Stimulated activated effector memory CD8-positive, alpha-beta T cell treated with anti-CD3 and anti-CD28 coated beads, Interleukin-12 subunit alpha, Interleukin-12 subunit beta, amount 100 ng/mL, for 72 hours (primary cell): ENCODE measurements around the gene ZFP36L2.

Source experiments
- ATAC-seq: fragments of 150-1000 bp; cut with Tn5 transposase; 2 replicates; pipeline ENCODE4 v1.10.0; 2021
- DNase-seq, 2 donors: peaks; one replicate each; pipeline ENCODE4 v3.0.0; 2021 to 2022; ENCODE audit warnings: low spot score in 2 of 2
- H3K27ac Mint-ChIP-seq: one replicate; pipeline ENCODE4 v1.8.0; 2022; ENCODE audit warnings: mild to moderate bottlenecking, mixed read lengths
- H3K36me3 Mint-ChIP-seq: one replicate; pipeline ENCODE4 v1.8.0; 2022; ENCODE audit warnings: mild to moderate bottlenecking, mixed read lengths
- H3K4me1 Mint-ChIP-seq: one replicate; pipeline ENCODE4 v1.8.0; 2022; ENCODE audit warnings: mixed read lengths
- H3K4me3 Mint-ChIP-seq: one replicate; pipeline ENCODE4 v1.8.0; 2022; ENCODE audit warnings: mild to moderate bottlenecking, mixed read lengths
- H3K9me3 Mint-ChIP-seq: one replicate; pipeline ENCODE4 v1.8.0; 2022; ENCODE audit warnings: mixed read lengths

ZFP36L2 gene

GRCh38 chr2:43226558-43226954 lies at the start of gene ZFP36L2:
ZFP36L2 (minus strand) TSS chr2:43226606; CDS start chr2:43226315, 291 bp downstream.
- peaks cover 89% of the 10 kb centered on the region for H3K36me3 Mint-ChIP-seq
- ATAC-seq (peak; percentile 81), DNase-seq (peak; percentile 96 to 97)
- H3K27ac Mint-ChIP-seq = peak within 1 kb of the TSS; percentile 99
- no peaks in the 10 kb centered on the region for H3K9me3 Mint-ChIP-seq
- peak within 1 kb of the TSS; percentile 85 for H3K4me3 Mint-ChIP-seq
- peaks cover 42% of the 10 kb centered on the region for H3K4me1 Mint-ChIP-seq

- Mint-ChIP-seq H3K27ac (no peak overlapping the region), H3K4me3 (no peak overlapping the region), H3K4me1 (peaks cover 30% of the 10 kb centered on the region), H3K36me3 (peaks cover 42% of the 10 kb centered on the region), H3K9me3 (no peaks in the 10 kb centered on the region)
- ATAC-seq (no peak), DNase-seq (no peak)
Observed at GRCh38 chr2:43274721-43275120, 48.3 kb upstream of the ZFP36L2 start.

- Mint-ChIP-seq H3K36me3 (peaks cover 36% of the 10 kb centered on the region), H3K9me3 (no peaks in the 10 kb centered on the region), H3K4me1 (peaks cover 35% of the 10 kb centered on the region), H3K27ac (peak overlapping the region; percentile 15), H3K4me3 (no peak overlapping the region)
- DNase-seq (no peak), ATAC-seq (peak; percentile 41)
Observed at GRCh38 chr2:43274055-43274454, 47.6 kb upstream of the ZFP36L2 start.

- Mint-ChIP-seq H3K4me3 (no peak overlapping the region), H3K36me3 (peaks cover 35% of the 10 kb centered on the region), H3K27ac (peak overlapping the region; percentile 15), H3K4me1 (peaks cover 35% of the 10 kb centered on the region), H3K9me3 (no peaks in the 10 kb centered on the region)
- ATAC-seq (peak; percentile 90), DNase-seq (peak in 1 of 2 donors; percentile 56)
Observed at GRCh38 chr2:43273529-43273928, 47.1 kb upstream of the ZFP36L2 start.

GRCh38 chr2:43270930-43271615 lies 44.7 kb upstream of the ZFP36L2 start:
- DNase-seq (no peak), ATAC-seq (no peak)
- Mint-ChIP-seq H3K9me3 (no peaks in the 10 kb centered on the region), H3K4me1 (peaks cover 27% of the 10 kb centered on the region), H3K36me3 (peaks cover 34% of the 10 kb centered on the region), H3K27ac (no peak overlapping the region), H3K4me3 (no peak overlapping the region)

- H3K4me1 Mint-ChIP-seq = peaks cover 27% of the 10 kb centered on the region
- ATAC-seq = no peak
- H3K27ac Mint-ChIP-seq = peak overlapping the region; percentile 41
- no peaks in the 10 kb centered on the region for H3K9me3 Mint-ChIP-seq
- H3K36me3 Mint-ChIP-seq = peaks cover 40% of the 10 kb centered on the region
- H3K4me3 Mint-ChIP-seq = no peak overlapping the region
- no peak for DNase-seq
Observed at GRCh38 chr2:43270461-43270860, 44.1 kb upstream of the ZFP36L2 start.

GRCh38 chr2:43269706-43270105 lies 43.3 kb upstream of the ZFP36L2 start:
- Mint-ChIP-seq H3K4me1 (peaks cover 27% of the 10 kb centered on the region), H3K9me3 (no peaks in the 10 kb centered on the region), H3K36me3 (peaks cover 42% of the 10 kb centered on the region), H3K4me3 (no peak overlapping the region), H3K27ac (peak overlapping the region; percentile 41)
- DNase-seq = no peak
- peak; percentile 69 for ATAC-seq

- no peak overlapping the region for H3K4me3 Mint-ChIP-seq
- H3K9me3 Mint-ChIP-seq = no peaks in the 10 kb centered on the region
- DNase-seq (no peak), ATAC-seq (no peak)
- H3K36me3 Mint-ChIP-seq = peaks cover 43% of the 10 kb centered on the region
- peak overlapping the region; percentile 41 for H3K27ac Mint-ChIP-seq
- H3K4me1 Mint-ChIP-seq = peaks cover 25% of the 10 kb centered on the region
Observed at GRCh38 chr2:43269074-43269572, 42.7 kb upstream of the ZFP36L2 start.

GRCh38 chr2:43268066-43268953 lies 41.9 kb upstream of the ZFP36L2 start:
- no peak overlapping the region for H3K4me3 Mint-ChIP-seq
- H3K27ac Mint-ChIP-seq = peak overlapping the region; percentile 76
- DNase-seq (no peak), ATAC-seq (no peak)
- H3K4me1 Mint-ChIP-seq = peaks cover 17% of the 10 kb centered on the region
- H3K9me3 Mint-ChIP-seq = no peaks in the 10 kb centered on the region
- H3K36me3 Mint-ChIP-seq = peaks cover 39% of the 10 kb centered on the region

- peak overlapping the region; percentile 76 for H3K27ac Mint-ChIP-seq
- ATAC-seq (no peak), DNase-seq (no peak)
- peaks cover 31% of the 10 kb centered on the region for H3K36me3 Mint-ChIP-seq
- no peak overlapping the region for H3K4me3 Mint-ChIP-seq
- peaks cover 14% of the 10 kb centered on the region for H3K4me1 Mint-ChIP-seq
- H3K9me3 Mint-ChIP-seq = no peaks in the 10 kb centered on the region
Observed at GRCh38 chr2:43267381-43267780, 41.0 kb upstream of the ZFP36L2 start.

- Mint-ChIP-seq H3K4me3 (no peak overlapping the region), H3K9me3 (no peaks in the 10 kb centered on the region), H3K36me3 (peaks cover 31% of the 10 kb centered on the region)
Observed at GRCh38 chr2:43266711-43267111, 40.3 kb upstream of the ZFP36L2 start.

GRCh38 chr2:43265421-43265820 lies 39.0 kb upstream of the ZFP36L2 start:
- Mint-ChIP-seq H3K27ac (no peak overlapping the region), H3K36me3 (peaks cover 26% of the 10 kb centered on the region)

More at GRCh38 chr2:43266711-43267111, 40.3 kb upstream of the ZFP36L2 start:
- DNase-seq (no peak), ATAC-seq (no peak)
- H3K27ac Mint-ChIP-seq = no peak overlapping the region
- peaks cover 14% of the 10 kb centered on the region for H3K4me1 Mint-ChIP-seq

GRCh38 chr2:43265001-43265400 lies 38.6 kb upstream of the ZFP36L2 start:
- Mint-ChIP-seq H3K9me3 (no peaks in the 10 kb centered on the region), H3K36me3 (peaks cover 24% of the 10 kb centered on the region), H3K4me1 (peaks cover 7% of the 10 kb centered on the region), H3K4me3 (no peak overlapping the region), H3K27ac (no peak overlapping the region)
- ATAC-seq (no peak), DNase-seq (no peak)

More at GRCh38 chr2:43265421-43265820, 39.0 kb upstream of the ZFP36L2 start:
- DNase-seq (no peak), ATAC-seq (no peak)
- Mint-ChIP-seq H3K4me3 (no peak overlapping the region), H3K9me3 (no peaks in the 10 kb centered on the region), H3K4me1 (peaks cover 12% of the 10 kb centered on the region)

GRCh38 chr2:43262951-43263350 lies 36.5 kb upstream of the ZFP36L2 start:
- Mint-ChIP-seq H3K9me3 (no peaks in the 10 kb centered on the region), H3K36me3 (peaks cover 24% of the 10 kb centered on the region), H3K4me3 (no peak overlapping the region), H3K27ac (no peak overlapping the region), H3K4me1 (no peaks in the 10 kb centered on the region)
- no peak for ATAC-seq
- no peak for DNase-seq

GRCh38 chr2:43262239-43262638 lies 35.8 kb upstream of the ZFP36L2 start:
- Mint-ChIP-seq H3K4me1 (no peaks in the 10 kb centered on the region), H3K27ac (no peak overlapping the region), H3K36me3 (peaks cover 24% of the 10 kb centered on the region), H3K4me3 (no peak overlapping the region), H3K9me3 (no peaks in the 10 kb centered on the region)
- ATAC-seq = no peak
- DNase-seq = no peak
